OCI-LY1 (cell line): ENCODE data around the gene LRP10.

Source experiments
- EZH2 ChIP-seq: fragments of 200-600 bp; sonication (generic), shearing (Covaris generic); IDR thresholded peaks from 2 replicates; pipeline ENCODE4 v1.8.0; 2017; ENCODE audit warnings: borderline replicate concordance, mixed run types, mild to moderate bottlenecking, antibody characterized with exemption, low read length, moderate library complexity, mixed read lengths
- TF ChIP-seq, protein P1 (sequence below): fragments of 200-600 bp; sonication (generic), shearing (Covaris generic); IDR thresholded peaks from 2 replicates; pipeline ENCODE4 v1.5.1; 2017; ENCODE audit warnings: mild to moderate bottlenecking, antibody characterized with exemption, low read length, moderate library complexity, mixed read lengths

DNA sequence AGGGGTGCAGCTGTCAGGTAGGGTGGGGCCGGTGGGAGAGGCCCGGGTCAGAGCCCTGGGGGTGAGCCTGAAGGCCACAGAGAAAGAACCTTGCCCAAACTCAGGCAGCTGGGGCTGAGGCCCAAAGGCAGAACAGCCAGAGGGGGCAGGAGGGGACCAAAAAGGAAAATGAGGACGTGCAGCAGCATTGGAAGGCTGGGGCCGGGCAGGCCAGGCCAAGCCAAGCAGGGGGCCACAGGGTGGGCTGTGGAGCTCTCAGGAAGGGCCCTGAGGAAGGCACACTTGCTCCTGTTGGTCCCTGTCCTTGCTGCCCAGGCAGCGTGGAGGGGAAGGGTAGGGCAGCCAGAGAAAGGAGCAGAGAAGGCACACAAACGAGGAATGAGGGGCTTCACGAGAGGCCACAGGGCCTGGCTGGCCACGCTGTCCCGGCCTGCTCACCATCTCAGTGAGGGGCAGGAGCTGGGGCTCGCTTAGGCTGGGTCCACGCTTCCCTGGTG, 24.7 kb upstream of the LRP10 start:
- TF ChIP-seq, protein P1, sequence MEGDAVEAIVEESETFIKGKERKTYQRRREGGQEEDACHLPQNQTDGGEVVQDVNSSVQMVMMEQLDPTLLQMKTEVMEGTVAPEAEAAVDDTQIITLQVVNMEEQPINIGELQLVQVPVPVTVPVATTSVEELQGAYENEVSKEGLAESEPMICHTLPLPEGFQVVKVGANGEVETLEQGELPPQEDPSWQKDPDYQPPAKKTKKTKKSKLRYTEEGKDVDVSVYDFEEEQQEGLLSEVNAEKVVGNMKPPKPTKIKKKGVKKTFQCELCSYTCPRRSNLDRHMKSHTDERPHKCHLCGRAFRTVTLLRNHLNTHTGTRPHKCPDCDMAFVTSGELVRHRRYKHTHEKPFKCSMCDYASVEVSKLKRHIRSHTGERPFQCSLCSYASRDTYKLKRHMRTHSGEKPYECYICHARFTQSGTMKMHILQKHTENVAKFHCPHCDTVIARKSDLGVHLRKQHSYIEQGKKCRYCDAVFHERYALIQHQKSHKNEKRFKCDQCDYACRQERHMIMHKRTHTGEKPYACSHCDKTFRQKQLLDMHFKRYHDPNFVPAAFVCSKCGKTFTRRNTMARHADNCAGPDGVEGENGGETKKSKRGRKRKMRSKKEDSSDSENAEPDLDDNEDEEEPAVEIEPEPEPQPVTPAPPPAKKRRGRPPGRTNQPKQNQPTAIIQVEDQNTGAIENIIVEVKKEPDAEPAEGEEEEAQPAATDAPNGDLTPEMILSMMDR, result no peak
- no peak for TF ChIP-seq EZH2
